Upper lobe of left lung (tissue), 6 donors: ENCODE data around the gene TRPC4. TPM values are rescaled to one million over a fixed set of nuclear protein-coding genes. Genes with fewer than 3 reads are reported as not detected.

ENCODE experiments used
- ATAC-seq, 2 donors: fragments of 200-7000 bp; cut with Tn5 transposase; one replicate each; pipeline ENCODE4 v1.9.1; 2022; ENCODE audit warnings: mild to moderate bottlenecking in 2 of 2, moderate library complexity in 2 of 2; ENCODE audit not compliant: low FRiP score in 2 of 2
- DNase-seq, 2 donors: peaks; one replicate each; pipeline ENCODE4 v3.0.0-alpha.2; 2019 to 2020
- H3K27ac ChIP-seq, 4 donors: fragments of 200-600 bp; sonication (generic); one replicate each; pipeline ENCODE4 v1.5.1; 2016 to 2019
- H3K27me3 ChIP-seq, 4 donors: fragments of 200-600 bp; sonication (generic); one replicate each; pipeline ENCODE4 v1.5.1; 2017 to 2019
- H3K36me3 ChIP-seq, 4 donors: fragments of 200-600 bp; sonication (generic); one replicate each; pipeline ENCODE4 v1.5.1; 2016 to 2019
- H3K4me1 ChIP-seq, 4 donors: fragments of 200-600 bp; sonication (generic); one replicate each; pipeline ENCODE4 v1.5.1; 2018 to 2019
- H3K4me3 ChIP-seq, 4 donors: fragments of 200-600 bp; sonication (generic); one replicate each; pipeline ENCODE4 v1.5.1; 2017 to 2019; ENCODE audit warnings: mild to moderate bottlenecking in 2 of 4, moderate library complexity in 1 of 4
- H3K9me3 ChIP-seq, 4 donors: fragments of 200-600 bp; sonication (generic); one replicate each; pipeline ENCODE4 v1.5.1; 2018 to 2019
- CTCF ChIP-seq, 6 experiments: fragments of 450-650 bp in 4 of 6; fragments of 200-600 bp in 2 of 6; sonication (generic) in 2 of 6; IDR thresholded peaks; one replicate each; pipeline ENCODE4 v1.5.1; 2016 to 2019; ENCODE audit warnings: antibody characterized with exemption in 6 of 6
- EP300 ChIP-seq, 4 donors: sonication (generic); formaldehyde crosslinking; IDR thresholded peaks; one replicate each; pipeline ENCODE4 v1.5.1; 2017; ENCODE audit warnings: antibody characterized with exemption in 4 of 4, control low read depth in 2 of 4
- POLR2A ChIP-seq, 4 donors: fragments of 450-650 bp; IDR thresholded peaks; one replicate each; pipeline ENCODE4 v1.5.1; 2016 to 2017; ENCODE audit warnings: antibody characterized with exemption in 4 of 4, mild to moderate bottlenecking in 2 of 4
- POLR2AphosphoS5 ChIP-seq, 2 donors: sonication (generic); formaldehyde crosslinking; IDR thresholded peaks; one replicate each; pipeline ENCODE4 v1.5.1; 2017; ENCODE audit warnings: antibody characterized with exemption in 2 of 2
- WGBS, 2 donors: methylation state at CpG; one replicate each; pipeline ENCODE4 v1.1.5; 2017 to 2018; 5-methylcytosine and 5-hydroxymethylcytosine counted together
- total RNA-seq, 6 donors: library from RNA; depleted of rRNA in 4 of 6; stranded (reverse); fragments of >200 nt in 4 of 6; gene quantifications; one replicate each; pipeline versions ENCODE4 v1.1.0 to v1.2.1, GENCODE V29; 2016 to 2021
- donor health status: DM: no; HTN: no; CAD: no; lungs with moderate emphysema.
- donor health status: DM: no; HTN: yes; CAD: no; lungs with severe emphysema.

Gene TRPC4
- total RNA-seq, 6 donors from 2014 or later: 0.39 to 6.3 (median 1.8) TPM

DNA sequence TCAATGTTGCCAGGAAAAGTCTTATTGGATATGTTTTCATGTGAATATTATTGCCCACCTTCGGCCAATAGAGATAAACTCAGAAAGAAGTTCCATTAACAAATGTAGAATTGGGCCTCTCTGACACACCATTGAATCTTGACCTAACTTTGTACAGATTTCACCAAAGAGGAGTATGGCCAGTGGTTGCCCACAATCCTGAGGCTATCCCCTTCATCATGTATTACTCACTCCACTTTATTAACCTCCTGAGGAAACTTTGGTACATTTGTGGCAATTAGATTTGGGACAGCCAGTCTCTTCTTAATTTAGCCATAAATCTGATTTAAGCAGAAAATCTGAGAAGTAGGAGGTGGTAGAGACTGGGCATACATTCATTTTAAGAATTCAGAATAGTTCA is 217.7 kb downstream of the TRPC4 start:
- ATAC-seq (no peak), DNase-seq (no peak)
- Histone ChIP-seq H3K27me3 (no peaks in the 10 kb centered on the region), H3K9me3 (no peaks in the 10 kb centered on the region), H3K4me3 (no peak overlapping the region), H3K27ac (no peak overlapping the region), H3K4me1 (no peaks in the 10 kb centered on the region), H3K36me3 (no peaks in the 10 kb centered on the region)
- 83 to 94% methylated on average over 1 of the region's 1 CpG for WGBS, 2 donors
- TF ChIP-seq POLR2A (IDR thresholded peaks at IDR 0.05) (no peak), EP300 (IDR thresholded peaks at IDR 0.05) (no peak), POLR2AphosphoS5 (IDR thresholded peaks at IDR 0.05) (no peak), CTCF (IDR thresholded peaks at IDR 0.05) (no peak)

GRCh38 chr13:37648609-37649008 is 221.0 kb downstream of the TRPC4 start:
- no peaks in the 10 kb centered on the region for H3K4me1 ChIP-seq
- DNase-seq: no peak
- no peaks in the 10 kb centered on the region for H3K36me3 ChIP-seq
- H3K27me3 ChIP-seq: no peaks in the 10 kb centered on the region
- no peak overlapping the region for H3K27ac ChIP-seq
- H3K9me3 ChIP-seq: no peaks in the 10 kb centered on the region
- TF ChIP-seq POLR2AphosphoS5 (IDR thresholded peaks at IDR 0.05) (no peak), EP300 (IDR thresholded peaks at IDR 0.05) (no peak), CTCF (IDR thresholded peaks at IDR 0.05) (no peak), POLR2A (IDR thresholded peaks at IDR 0.05) (no peak)
- no peak overlapping the region for H3K4me3 ChIP-seq
- ATAC-seq: no peak

DNA sequence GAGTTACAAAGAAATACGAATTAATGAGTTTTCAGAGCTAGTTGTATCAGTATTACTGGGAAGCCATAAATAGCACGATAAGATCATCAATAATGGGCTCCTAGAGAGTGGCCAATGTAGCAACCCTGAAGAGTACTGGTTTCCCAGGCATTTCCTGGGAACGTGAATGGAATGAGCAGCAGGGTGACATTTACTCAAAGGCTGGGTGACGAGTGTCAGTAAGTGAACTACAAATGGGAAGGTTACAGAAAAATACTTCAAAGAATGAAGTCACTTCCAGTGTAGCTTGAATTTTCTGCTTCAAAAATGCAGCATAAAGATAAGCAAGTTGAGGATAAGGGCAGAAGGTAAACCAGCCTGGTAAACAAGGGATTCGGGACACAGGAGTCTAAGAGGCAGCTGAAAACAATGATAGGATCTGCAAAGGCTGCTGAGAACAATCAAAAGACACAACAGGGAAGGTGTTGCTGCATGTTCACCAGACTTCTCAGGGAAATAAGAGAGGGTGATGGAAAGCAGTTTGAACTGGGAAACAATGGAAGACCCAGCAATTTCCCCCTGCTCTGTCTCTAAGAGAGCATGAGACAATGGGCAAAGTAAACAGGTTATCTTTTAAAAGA is 222.4 kb downstream of the TRPC4 start:
- no peak for ATAC-seq
- 44 to 46% methylated on average over 5 of the region's 5 CpGs for WGBS, 2 donors

GRCh38 chr13:37646531-37646930 is 223.0 kb downstream of the TRPC4 start:
- Histone ChIP-seq H3K9me3 (no peaks in the 10 kb centered on the region), H3K4me1 (no peaks in the 10 kb centered on the region), H3K4me3 (no peak overlapping the region), H3K27ac (no peak overlapping the region), H3K27me3 (no peaks in the 10 kb centered on the region), H3K36me3 (no peaks in the 10 kb centered on the region)
- ATAC-seq (no peak), DNase-seq (no peak)
- WGBS, 2 donors: 46 to 51% methylated on average over 3 of the region's 3 CpGs
- TF ChIP-seq POLR2A (IDR thresholded peaks at IDR 0.05) (no peak), EP300 (IDR thresholded peaks at IDR 0.05) (no peak), POLR2AphosphoS5 (IDR thresholded peaks at IDR 0.05) (no peak), CTCF (IDR thresholded peaks at IDR 0.05) (no peak)

More for the DNA sequence above, 222.4 kb downstream of the TRPC4 start:
- TF ChIP-seq POLR2AphosphoS5 (IDR thresholded peaks at IDR 0.05): no peak
- no peak for TF ChIP-seq POLR2A (IDR thresholded peaks at IDR 0.05)
- TF ChIP-seq EP300 (IDR thresholded peaks at IDR 0.05): no peak
- TF ChIP-seq CTCF (IDR thresholded peaks at IDR 0.05): no peak
- H3K27me3 ChIP-seq: no peaks in the 10 kb centered on the region
- no peaks in the 10 kb centered on the region for H3K36me3 ChIP-seq
- no peak overlapping the region for H3K4me3 ChIP-seq
- no peaks in the 10 kb centered on the region for H3K9me3 ChIP-seq
- no peak for DNase-seq
- H3K4me1 ChIP-seq: no peaks in the 10 kb centered on the region
- no peak overlapping the region for H3K27ac ChIP-seq

DNA sequence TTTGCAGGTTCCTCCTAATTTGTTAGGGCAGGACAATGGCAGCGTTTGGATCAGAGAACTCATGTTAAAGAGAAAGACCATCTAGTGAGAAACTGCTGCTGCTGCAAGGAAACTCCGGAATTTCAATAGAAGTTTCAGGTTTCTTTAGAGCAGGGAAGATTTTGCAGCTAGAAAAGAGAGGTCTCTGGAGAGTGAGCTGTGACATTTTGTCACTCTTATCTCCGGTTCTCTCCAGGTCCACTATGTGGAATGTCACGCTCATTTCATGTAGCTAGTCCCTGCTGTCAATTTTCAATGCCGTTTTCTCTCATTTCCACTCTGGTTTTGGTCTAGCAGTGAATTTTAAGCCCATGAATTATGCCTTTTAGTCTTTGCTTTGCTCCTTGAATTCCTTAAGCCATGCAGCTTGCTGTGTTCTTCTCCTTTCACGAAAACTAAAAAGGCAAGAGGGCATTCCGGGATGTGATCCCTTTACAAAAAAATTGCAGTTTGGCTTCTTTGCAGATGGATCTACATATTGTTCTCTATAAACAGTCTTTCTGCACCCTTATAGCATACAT is 224.3 kb downstream of the TRPC4 start:
- no peaks in the 10 kb centered on the region for H3K27me3 ChIP-seq
- no peak overlapping the region for H3K27ac ChIP-seq
- H3K4me3 ChIP-seq: no peak overlapping the region
- TF ChIP-seq POLR2AphosphoS5 (IDR thresholded peaks at IDR 0.05): no peak
- no peak for TF ChIP-seq POLR2A (IDR thresholded peaks at IDR 0.05)
- TF ChIP-seq EP300 (IDR thresholded peaks at IDR 0.05): no peak
- no peak for TF ChIP-seq CTCF (IDR thresholded peaks at IDR 0.05)
- DNase-seq (no peak), ATAC-seq (no peak)
- no peaks in the 10 kb centered on the region for H3K36me3 ChIP-seq
- H3K9me3 ChIP-seq: no peaks in the 10 kb centered on the region
- H3K4me1 ChIP-seq: no peaks in the 10 kb centered on the region
- whole genome bisulfite sequencing, 2 donors: 29 to 45% methylated on average over 7 of the region's 7 CpGs
